Measurements from ENCODE around the gene KMT2E.

- TF ChIP-seq HMGA2 (CRISPR knock-in tag; IDR thresholded peaks at IDR 0.05) (no peak), CTCF (IDR thresholded peaks at IDR 0.05) (no peak), RELA (CRISPR knock-in tag; IDR thresholded peaks at IDR 0.05; ENCODE audit: borderline replicate concordance) (no peak), HMGXB4 (CRISPR knock-in tag; IDR thresholded peaks at IDR 0.05) (no peak), CREM (CRISPR knock-in tag; IDR thresholded peaks at IDR 0.05) (no peak)
Measured at GRCh38 chr7:104964626-104965236, 49.3 kb upstream of the KMT2E start.
